SK-N-SH (cell line): ENCODE data around the gene ARHGEF17.

Experiments used
- CHD2 ChIP-seq: fragments of 150-350 bp; IDR thresholded peaks from 2 replicates; pipeline ENCODE4 v1.6.1; 2018; ENCODE audit warnings: low read length; ENCODE audit not compliant: partially characterized antibody
- EP300 ChIP-seq, 2 experiments: IDR thresholded peaks; 2 replicates each; pipeline versions ENCODE4 v1.4.0 to v1.6.1; 2012; ENCODE audit warnings: borderline replicate concordance in 1 of 2, low read depth in 1 of 2, low read length in 1 of 2
- FOXJ3 ChIP-seq: sonication (generic); formaldehyde crosslinking; IDR thresholded peaks from 2 replicates; pipeline ENCODE4 v1.5.1; 2020; ENCODE audit warnings: mild to moderate bottlenecking, missing genetic modification reagents
- GABPA ChIP-seq: IDR thresholded peaks from 2 replicates; pipeline ENCODE4 v1.4.0; 2012; ENCODE audit warnings: low read depth, mild to moderate bottlenecking
- GATA2 ChIP-seq: sonication (generic); formaldehyde crosslinking; IDR thresholded peaks from 2 replicates; pipeline ENCODE4 v1.5.0; 2020; ENCODE audit warnings: mild to moderate bottlenecking, missing genetic modification reagents
- JUND ChIP-seq: IDR thresholded peaks from 2 replicates; pipeline ENCODE4 v1.4.0; 2012
- PBX3 ChIP-seq: IDR thresholded peaks from 2 replicates; pipeline ENCODE4; 2012
- RAD21 ChIP-seq: IDR thresholded peaks from 2 replicates; pipeline ENCODE4 v1.6.1; 2012; ENCODE audit warnings: mild to moderate bottlenecking, low read length
- REST ChIP-seq: IDR thresholded peaks from 2 replicates; pipeline ENCODE4 v1.6.1; 2012; ENCODE audit warnings: mild to moderate bottlenecking, low read depth, low read length, moderate library complexity
- TF ChIP-seq, protein P1 (sequence below): fragments of 200-600 bp; sonication (generic); IDR thresholded peaks from 2 replicates; pipeline ENCODE4 v1.6.1; 2017; ENCODE audit warnings: antibody characterized with exemption, mild to moderate bottlenecking, moderate library complexity

DNA sequence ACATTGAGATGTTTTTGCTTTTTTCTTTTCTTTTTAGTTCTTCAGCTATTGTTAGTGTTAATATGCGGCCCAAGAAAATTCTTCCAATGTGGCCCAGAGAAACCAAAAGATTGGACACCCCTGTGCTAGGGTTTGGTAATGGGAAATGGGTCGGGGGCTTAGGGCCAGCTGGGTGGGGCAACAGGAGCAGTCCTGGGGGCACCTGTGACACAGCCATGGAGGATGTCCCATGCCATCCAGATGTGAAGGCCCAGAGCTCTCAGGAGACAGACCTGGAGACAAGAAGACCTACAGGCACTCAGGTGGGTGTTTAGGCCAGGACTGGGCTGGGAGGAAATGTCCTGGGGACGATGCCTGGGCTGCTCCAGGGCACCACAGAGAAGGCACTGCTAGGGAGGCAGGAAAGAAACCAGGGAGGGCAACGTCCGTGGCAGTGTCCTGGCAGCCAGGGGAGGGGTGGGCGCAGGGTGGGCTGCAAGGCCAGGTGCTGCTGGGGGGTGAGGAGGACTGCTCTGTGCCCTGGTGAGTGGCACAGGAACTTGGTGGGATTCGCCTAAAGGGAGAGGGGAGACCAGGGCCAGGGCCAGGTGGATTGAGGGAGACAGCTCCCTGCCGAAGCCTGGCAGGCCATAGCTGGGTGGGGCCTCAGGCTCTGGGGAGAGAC lies 89.5 kb downstream of the ARHGEF17 start:
- TF ChIP-seq CHD2 (no peak), RAD21 (no peak), GATA2 (no peak), EP300 (IDR thresholded peaks at IDR 0.05; ENCODE audit: borderline replicate concordance in 1 of 2, low read depth in 1 of 2, low read length in 1 of 2) (no peak), GABPA (no peak), PBX3 (no peak), FOXJ3 (no peak), JUND (no peak), REST (no peak)
- TF ChIP-seq, protein P1, sequence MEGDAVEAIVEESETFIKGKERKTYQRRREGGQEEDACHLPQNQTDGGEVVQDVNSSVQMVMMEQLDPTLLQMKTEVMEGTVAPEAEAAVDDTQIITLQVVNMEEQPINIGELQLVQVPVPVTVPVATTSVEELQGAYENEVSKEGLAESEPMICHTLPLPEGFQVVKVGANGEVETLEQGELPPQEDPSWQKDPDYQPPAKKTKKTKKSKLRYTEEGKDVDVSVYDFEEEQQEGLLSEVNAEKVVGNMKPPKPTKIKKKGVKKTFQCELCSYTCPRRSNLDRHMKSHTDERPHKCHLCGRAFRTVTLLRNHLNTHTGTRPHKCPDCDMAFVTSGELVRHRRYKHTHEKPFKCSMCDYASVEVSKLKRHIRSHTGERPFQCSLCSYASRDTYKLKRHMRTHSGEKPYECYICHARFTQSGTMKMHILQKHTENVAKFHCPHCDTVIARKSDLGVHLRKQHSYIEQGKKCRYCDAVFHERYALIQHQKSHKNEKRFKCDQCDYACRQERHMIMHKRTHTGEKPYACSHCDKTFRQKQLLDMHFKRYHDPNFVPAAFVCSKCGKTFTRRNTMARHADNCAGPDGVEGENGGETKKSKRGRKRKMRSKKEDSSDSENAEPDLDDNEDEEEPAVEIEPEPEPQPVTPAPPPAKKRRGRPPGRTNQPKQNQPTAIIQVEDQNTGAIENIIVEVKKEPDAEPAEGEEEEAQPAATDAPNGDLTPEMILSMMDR: no peak
